Activated CD4-positive, CD25-positive, alpha-beta regulatory T cell treated with anti-CD3 and anti-CD28 coated beads, Interleukin-2, amount 50 U/mL, for 16 hours (primary cell): ENCODE measurements around the gene VARS1.
A peak's percentile ranks its signal among the peaks of the same experiment; 100 is the strongest.
"Not testable (repeated sequence)": the region's sequence is repeated elsewhere in the genome, so short reads cannot be mapped to it uniquely, and the experiment has no call there.

Experiments
- DNase-seq: peaks from one replicate; pipeline ENCODE4 v3.0.0-alpha.2; 2020; ENCODE audit warnings: low read depth, low spot score

The VARS1 gene

DNA sequence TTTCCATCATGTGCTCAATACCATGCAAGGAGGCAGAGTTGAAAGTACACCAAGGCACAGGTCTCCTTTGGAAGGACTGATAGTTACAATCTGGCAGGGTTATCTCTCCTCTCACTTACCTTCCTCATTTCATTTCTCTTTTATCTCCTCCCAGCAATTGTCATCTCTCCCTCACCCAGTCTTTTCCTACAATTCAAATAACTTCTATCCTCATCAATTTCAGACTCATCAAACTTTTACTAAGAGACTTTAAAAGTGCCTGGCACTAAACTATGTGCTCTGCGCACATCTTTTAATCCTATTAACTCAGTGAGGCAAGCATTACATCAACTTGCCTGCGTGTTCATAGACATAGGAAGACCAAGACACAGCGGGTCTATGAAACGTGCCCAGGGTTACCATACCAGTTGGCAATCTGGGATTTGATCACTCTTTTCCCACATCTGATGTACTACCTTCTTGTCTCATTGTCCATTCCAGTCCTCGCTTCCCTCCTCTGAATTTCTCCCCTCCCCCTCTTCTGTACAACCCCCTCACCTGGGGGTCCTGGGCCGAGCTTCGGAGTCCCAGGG, 1.2 kb downstream of the VARS1 start:
- DNase-seq: no peak

- DNase-seq: not testable (repeated sequence)
These were observed 1.7 kb downstream of the VARS1 start for GRCh38 chr6:31793927-31794245.

DNA sequence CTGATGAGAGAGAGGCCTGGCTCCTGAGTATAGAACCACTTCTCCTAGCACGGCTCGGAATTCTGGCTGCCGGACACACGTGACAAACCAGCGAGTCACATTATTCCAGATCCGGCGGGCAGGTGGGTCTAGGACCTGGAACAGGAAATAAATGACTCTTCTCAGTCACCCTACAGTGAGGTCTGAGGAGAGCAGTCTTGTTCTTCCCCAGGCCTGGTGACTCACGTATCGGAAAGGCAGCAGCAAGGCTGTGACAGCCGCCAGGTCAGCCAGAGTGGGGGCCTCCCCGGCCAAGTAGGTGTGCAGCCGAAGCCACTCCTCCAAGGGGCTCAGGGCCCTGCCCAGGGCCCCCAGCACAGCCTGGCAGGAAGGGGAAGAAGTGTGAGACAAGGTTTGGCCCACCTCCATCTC, 2.8 kb downstream of the VARS1 start:
- DNase-seq: no peak

- DNase-seq: no peak
These were observed 3.5 kb downstream of the VARS1 start for GRCh38 chr6:31792090-31792374.

DNA sequence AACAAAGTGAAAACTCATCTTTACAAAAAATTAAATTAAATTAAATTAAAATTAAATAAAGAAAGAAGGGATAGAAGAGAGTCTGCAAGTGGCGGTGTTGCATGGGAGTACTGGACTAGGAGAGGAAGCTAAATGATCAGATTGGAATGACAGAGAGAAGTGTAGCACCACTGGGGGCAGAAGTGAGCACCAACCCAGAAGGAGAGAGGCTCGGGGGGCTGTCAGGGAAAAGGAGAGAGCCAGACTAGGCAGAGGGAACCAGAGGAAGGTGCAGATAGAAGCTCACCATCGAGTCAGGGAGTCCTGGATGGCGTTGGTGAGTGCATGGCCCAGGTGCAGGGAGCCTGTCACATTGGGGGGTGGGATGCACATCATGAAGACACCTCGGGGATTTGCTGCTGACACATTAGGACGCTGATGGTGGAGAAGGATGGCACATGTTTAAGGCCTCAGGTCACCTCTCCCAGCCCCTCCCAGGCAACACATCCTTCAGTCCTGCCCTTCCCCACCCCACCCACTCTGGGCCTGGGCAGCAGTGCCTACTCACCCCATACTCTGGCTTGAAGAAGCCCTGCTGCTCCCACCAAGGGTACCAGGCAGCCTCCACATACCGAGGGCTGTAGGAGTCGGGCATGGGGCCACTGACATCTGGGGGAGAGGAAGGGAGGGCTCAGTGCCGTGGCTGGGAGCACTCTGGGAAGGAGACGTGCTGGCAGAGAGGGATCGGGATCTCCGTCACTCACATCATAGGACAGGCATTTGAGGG, 4.0 kb downstream of the VARS1 start:
- no peak for DNase-seq

DNA sequence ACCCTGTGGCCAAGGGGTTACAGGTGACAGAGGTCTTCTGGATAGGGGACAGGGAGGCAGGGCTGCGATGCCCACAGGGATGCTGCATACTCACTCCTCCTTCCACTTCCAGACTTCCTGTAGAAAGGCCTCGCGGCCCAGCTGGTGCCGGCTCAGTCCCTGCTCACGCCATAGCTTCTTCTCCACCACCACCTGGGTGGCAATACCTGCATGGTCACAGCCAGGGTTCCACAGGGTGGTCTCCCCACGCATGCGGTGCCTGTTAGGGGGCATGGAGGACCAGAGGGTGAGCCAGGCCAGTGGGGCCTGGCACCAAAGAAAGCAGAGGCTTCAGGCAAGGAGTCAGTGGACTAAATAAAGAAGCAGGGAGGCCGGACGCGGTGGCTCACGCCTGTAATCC, 10.1 kb downstream of the VARS1 start:
- no peak for DNase-seq

DNA sequence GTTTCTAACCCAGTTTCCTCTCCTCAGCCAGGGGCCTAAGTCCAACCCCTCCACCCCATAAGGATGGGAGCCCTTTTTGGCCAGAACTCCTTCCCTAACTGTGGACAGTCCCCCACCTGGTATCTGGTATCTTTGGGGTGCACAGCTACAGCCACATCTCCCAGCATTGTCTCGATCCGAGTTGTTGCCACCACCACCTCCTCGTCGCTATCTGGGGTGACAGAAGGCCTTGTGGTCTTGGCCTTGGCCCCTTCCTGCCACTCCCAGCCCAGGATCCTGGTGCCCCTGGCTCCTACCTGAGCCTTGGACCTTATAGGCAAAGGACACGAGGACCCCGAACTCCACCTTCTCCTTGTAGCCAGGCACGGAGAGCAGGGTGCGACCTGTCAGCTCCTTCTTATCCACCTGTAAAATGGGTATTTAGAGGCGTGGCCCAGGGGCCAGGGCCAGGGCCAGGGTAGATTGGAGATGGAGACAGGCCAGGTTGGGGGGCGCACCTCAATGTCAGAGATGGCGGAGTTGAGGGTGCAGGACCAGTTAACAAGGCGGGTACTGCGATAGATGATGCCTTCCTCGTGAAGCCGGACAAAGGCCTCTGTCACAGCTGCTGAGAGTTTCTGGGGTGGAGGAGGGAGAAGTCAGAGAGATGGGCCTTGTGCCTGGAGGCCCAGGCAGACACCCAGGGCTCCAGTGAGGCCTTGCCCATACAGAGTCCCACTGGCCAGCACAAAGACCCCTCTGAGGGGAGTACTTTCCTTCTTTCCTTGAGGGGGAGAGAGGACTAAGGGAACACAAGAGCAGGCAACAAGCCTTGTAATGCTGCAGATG, 11.2 kb downstream of the VARS1 start:
- no peak for DNase-seq

DNA sequence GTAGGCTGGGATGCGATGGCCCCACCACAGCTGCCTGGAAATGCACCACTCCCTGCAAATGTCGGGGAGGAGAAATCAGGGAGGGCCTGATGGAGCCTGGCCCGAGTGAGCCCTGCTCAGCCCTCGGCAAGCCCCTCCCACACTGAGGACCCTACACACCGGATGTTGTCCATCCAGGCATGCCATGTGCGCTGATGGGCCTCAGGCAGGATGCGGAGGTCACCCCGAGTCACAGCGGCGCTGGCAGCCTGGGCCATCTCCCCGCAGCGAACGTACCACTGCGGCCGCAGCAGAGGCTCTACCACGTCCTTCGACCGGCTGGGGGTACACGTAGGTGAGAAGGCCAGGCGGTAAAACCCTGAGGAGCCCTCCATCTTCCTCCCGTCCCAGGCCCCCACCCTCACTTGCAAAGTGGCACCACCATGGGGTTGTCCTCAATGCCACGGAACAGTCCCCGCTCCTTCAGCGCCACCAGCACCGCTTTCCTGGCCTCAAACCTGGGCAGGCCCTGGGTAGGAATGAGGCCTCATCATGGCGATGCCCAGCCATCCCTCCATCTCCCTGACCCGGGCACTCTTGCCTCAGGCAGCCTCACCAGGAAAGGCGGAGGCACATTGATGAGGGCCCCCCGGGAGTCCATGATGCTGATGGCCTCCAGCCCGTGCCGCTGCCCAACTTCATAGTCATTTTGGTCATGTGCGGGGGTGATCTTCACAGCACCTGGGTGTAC, 13.3 kb downstream of the VARS1 start:
- no peak for DNase-seq

DNA sequence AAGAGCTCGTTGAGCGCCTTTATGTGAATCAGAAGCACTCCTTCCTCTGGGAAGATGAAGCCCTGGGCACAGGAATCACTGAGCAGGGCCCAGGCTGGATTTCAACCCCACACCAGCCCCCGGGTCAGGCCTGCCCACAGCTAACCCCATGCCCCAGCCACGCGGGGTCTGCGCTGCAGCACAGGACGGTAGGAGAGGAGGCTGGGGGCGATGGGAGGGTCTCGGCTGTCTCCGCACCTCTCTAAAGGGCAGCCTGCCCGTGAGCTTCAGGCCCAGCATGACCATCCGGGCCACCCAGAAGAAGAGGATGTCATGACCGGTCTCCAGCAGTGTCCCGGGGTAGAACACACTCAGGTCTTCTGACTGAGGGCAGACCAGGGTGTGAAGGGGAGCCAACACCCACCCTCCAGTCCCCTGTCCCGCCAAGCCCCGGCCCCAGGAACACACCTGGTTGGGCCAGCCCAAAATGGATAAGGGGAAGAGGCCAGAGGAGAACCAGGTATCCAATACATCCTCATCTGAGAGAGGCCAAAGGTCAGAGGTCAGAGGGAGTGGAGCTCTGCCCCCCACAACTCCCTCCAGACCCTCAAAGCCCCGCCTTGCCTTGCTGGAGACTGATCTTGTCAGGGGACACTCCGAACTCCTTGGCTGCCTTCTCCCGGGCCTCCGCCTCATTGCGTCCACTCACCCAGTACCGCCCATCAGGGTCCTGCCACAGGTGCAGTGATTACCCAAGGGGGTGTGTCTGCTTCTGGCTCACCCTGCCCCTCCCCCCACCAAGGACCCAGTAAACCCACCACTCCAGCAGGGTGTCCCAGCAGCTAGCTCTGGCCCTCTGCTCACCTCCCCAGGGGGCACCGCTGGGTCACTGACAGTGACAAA, 14.1 kb downstream of the VARS1 start:
- DNase-seq: no peak

DNA sequence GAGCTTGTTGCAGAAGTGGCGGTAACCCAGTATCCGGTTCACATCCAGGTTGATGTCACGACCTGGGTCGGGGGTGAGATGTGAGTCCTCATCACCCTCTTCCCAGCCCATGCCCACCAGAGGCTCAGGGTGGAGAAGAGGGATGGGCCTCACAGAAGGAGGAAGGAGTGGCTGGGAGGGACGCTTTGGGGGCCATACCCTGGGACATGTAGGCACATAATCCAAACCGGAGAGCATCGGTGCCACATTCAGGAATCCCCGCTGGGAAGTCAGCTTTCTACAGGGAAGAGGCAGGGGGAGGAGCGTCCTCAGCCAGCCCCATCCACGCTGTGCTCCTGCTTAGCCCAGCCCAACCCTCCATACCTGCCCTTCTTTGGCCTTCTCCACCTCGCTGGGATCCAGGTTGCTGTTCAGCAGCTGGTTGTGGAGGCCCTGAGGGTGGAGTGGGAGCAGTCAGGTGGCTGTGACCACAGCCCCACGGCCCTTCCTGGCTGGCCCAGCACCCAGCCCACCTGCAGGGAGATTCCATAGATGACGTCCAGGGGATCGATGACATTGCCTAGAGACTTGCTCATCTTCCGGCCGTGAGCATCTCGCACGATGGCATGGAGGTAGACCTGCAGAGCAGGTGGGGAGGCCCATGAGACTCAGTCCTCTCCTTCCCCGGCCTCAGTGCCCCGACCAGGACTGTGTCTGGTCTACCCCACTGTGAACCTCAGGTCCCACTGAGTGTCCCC, 14.9 kb downstream of the VARS1 start:
- DNase-seq: no peak

- DNase-seq: no peak
These were observed 15.6 kb downstream of the VARS1 start for GRCh38 chr6:31779908-31780307.

DNA sequence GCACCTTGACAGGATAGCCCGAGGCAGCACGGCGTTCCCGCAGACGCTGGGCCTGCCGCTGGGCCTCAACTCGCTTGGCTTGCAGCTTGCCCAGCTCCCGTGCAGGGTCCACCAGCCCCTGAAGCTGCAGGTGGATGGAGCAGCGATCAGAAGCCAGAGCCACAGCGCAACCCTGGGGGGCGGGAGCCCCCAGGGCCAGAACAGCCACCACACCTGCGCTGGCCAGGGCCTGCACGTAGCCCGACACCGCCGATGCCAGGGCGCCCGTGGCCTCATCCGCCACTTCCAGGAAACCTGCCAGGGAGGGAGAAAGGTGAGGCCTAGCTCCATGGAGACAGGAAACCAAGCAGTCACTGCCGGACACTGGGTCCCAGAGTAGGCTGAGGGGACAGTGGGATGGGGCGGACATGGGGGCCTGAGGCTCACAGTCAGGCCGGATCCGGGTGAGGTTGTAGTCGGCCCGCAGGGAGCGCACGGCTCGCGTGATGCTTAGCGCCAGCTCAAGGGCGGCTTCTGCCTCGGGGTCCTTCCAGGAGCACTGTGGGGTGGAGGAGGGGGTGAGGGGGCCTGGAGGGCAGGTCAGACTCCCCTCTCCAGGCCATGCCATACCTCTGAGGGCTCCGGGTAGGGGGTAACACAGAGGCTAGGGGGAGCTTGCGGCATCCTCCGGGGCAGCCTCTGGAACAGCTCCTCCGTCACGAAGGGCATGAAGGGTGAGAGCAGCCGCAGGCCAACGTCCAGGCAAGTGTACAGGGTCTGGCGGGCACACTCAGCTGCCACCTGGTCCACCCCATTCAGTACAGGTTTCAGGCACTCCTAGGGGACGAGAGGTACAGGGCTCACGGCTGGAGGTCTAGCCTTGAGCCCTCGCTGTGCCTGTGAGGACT, 16.3 kb downstream of the VARS1 start:
- no peak for DNase-seq

DNA sequence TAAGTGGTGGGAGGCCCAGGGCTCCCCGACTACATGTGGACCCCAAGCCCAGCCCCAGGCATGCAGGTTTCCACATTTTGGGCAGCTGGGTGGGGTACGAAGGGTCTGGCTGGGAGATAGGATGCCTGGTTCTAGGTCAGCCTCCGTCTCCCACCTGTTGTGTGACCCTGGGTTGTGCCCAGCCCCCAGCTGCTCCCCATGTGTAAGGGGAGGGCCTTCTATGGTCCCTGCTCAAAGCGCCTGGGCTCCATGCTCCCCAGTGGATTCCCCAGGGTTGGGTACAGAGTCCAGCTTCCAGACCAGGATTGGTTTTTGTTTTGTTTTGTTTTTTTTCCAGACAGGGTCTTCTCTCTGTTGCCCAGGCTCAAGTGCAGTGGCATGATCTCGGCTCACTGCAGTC, 17.4 kb downstream of the VARS1 start:
- no peak for DNase-seq

- DNase-seq: no peak
These were observed 17.9 kb downstream of the VARS1 start for GRCh38 chr6:31777667-31778050.

- DNase-seq: peak; percentile 38
These were observed 18.4 kb downstream of the VARS1 start, which contains the start of gene VWA7 for GRCh38 chr6:31776989-31777666. Gene VWA7 (minus strand): TSS chr6:31777328. CDS start chr6:31776779, 549 bp downstream.

DNA sequence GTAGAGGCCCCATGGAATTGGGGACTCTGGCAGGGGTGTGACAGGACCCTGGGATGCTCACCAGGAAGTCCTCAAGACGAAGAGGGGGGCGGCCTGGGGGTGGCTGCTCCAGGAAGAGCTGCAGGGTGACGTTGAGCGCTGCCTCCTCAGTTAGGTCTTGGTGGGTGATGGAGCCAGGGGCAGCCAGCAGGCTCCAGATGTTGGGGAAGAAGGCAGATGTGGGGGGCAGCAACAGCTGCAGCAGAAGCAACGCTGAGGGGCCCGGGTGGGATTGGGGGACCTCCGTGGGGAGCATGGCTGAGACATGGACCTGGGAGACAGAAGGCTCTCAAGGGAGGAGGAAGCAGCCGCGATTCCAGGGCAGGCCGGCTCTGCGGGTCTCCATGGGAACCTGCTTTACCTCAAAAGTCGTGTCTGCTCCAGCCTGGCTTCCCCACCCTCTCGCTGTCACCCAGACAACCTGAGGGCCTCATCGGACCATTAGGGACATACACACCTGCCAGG, 19.0 kb downstream of the VARS1 start:
- DNase-seq: no peak

- DNase-seq: no peak
These were observed 19.7 kb downstream of the VARS1 start for GRCh38 chr6:31775633-31776484.

DNA sequence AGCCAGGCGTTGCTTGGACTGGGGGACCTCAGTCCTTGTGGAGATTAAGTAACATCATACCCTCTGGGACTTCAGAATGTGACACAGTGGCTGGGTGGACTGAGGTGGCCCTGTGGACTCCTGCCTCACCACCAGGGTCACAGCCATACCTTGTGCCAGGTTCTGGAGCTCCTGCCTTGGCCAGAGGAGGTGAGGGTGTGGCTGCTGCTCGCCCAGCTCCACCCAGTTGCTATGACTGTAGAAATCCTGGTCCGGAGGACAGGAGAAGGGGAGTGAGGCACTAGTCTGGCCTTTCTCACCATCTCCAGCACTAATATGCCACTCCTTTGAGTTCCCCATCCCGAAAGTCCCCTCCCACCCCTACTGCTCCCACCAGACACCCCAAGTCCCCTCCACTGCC, 20.4 kb downstream of the VARS1 start:
- DNase-seq: no peak
